Measurements from ENCODE around the gene MPO. TPM values are rescaled to one million over a fixed set of nuclear protein-coding genes. Genes with fewer than 3 reads are reported as not detected.

Gene MPO
- total RNA-seq, 1 experiment from 2014 or later: not detected

- DNase-seq (ENCODE audit: low read depth): no peak
Observed at GRCh38 chr17:58308173-58308984, 27.6 kb upstream of the MPO start.

DNA sequence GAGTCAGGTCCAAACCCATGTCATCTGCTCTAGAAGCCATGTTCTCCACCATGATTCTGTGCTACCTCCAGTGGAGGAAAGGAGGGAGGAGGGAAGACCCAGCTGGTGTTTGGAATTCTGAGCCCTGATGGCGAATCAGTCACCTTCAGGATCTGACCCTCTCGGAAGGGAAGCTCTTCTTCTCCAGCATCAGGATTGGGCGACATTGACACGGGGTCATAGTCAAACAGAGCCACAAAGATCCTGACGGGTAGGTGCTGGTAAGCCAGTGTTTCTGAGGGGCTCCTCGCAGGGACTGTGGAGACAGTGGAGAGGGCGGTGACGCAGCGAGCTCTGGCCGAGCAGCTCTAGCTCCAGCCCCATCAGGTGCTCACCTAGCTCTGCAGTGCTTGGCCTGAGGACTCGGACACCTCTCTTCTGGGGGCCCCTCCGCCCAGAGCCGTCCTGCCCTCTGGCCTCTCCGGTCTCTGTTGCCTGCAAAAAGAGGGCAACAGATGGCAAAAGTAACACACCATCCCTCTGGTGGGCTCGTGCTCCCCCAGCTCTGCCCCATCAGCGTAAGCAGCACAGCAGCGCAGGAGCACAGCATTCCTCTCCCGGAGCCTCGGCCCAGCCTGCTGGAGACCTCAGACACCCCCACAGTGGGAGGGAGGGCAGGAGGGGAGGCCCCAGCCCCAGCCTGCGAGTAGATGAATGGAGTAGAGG is 26.9 kb upstream of the MPO start:
- no peak for DNase-seq (ENCODE audit: low read depth)

DNA sequence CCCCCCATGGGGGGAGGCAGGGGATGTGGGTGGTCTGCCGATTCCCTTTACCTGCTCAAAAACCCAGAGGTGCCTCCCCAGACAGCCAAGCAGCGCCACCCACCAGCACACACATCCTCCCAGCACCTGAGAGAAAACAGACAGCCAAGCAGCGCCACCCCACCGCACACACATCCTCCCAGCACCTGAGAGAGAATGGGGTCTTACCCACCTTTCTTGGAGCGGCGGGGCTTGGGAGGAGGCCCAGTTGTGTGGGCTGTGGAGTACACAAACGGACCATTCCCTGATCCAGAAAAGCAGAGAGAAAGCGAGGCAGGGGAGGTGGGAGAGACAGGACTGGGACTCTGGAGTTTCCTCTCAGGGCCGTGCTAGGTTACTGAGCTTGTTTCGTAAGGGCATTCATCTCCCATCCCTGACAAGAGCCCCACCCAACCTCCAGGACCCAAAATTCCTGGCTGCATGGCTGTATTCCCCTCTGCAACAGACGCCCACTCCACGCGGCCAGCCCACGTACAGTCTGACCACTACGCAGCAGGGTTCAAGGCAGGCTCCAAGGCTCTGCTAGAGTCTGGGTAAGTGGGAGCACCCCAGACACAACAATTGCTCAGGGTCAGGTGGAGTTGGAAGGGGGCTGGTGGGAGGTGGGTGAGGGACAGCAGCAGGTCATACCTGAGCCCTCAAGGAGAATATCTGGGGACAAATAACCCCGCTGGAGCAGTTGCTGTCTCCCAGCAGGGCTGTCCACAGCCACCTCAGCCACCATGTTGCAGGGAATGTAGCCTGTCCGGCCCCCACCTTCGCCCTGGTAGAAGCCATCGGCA is 25.6 kb upstream of the MPO start:
- DNase-seq (ENCODE audit: low read depth): no peak

DNA sequence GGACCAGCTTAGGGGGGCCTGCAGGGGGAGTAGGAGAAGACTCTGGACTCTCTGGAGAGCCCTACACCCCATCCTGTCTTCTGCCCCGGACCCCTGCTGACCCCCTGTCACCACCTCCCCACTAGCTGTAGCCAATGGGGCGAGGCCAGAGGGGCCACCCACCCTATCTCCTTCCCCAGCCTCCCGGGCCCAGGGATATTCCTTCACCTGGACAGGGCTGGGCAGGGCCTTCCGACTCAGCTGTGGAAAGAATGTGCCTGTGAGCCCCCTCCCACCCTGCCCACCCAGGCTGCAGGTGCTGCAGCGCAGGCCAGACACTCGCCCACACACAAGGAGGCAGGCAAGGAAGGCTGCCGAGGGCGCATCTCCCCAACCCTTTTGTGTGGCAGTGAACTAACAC is 24.9 kb upstream of the MPO start:
- DNase-seq (ENCODE audit: low read depth): no peak

GRCh38 chr17:58304750-58305486 is 24.2 kb upstream of the MPO start:
- DNase-seq (ENCODE audit: low read depth): no peak

DNA sequence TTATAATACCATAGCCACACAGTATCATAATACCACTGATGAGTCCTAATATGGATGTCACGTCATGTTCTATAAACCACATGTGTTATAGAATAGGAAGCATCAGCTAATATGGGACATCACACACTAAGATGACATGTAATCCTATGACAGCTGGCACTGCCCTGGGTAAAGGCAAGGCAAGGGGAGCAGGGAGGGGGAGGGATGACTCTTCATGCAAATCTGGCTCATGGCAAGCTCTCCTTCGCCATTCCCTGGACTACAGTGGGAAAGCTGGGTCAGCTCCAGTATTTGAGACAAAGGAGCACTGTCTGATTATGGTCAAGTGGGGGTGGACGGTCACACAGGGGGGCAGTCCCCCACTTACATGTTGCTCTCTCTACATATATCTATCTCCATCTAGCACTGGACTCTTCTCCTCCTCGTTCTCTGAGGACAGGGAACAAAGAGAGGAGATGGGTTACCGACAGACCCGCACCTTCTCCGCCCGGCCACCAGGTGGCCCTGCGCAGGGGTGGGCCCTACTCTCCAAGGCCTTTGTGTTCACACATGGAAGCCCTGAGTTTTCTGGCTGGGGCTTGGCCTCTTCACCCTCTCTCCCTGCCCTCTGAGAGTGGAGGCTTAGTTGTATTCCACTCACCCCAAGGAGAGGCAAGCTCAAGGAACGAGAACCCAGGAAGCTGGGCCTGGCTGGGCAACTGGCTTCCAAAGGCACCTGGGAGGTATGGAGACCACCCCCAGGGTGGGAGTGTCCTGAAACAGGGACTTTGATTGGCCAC is 23.4 kb upstream of the MPO start:
- peak; percentile 49 for DNase-seq (ENCODE audit: low read depth)

GRCh38 chr17:58302919-58303585 is 22.3 kb upstream of the MPO start:
- DNase-seq (ENCODE audit: low read depth): no peak

GRCh38 chr17:58302171-58302918 is 21.6 kb upstream of the MPO start:
- no peak for DNase-seq (ENCODE audit: low read depth)

DNA sequence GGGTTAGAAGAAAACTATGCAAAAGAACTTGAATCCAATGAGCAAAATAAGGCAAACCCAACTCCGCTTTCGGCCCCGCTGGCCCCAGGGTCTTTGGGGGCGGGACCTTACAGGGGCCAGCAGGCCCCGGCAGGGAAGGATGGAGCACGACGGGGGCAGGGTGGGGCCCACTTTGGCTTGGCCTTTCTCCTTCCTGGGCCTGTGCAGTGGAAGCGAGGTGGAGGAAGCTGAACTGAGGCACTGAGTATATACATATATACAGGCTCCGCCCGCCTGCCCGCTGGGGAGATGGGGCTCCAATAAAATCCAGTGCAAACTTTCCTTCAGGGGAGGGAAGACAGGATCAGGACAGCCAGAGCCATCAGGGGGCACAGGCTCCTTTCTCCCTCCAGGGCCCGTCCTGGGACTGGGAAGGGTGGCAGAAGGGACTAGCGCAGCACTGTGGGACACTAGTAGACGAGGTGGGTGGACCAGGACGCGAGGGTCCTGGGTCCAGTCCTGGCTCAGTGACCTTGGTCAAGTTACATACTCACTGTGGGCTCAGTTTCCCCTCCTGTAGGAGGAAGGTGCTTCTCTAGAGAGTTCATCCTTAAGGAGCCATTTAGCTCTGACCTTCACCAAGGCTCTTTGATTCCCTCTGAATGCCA is 20.9 kb upstream of the MPO start:
- no peak for DNase-seq (ENCODE audit: low read depth)

GRCh38 chr17:58300336-58300735 is 19.6 kb upstream of the MPO start:
- no peak for DNase-seq (ENCODE audit: low read depth)

DNA sequence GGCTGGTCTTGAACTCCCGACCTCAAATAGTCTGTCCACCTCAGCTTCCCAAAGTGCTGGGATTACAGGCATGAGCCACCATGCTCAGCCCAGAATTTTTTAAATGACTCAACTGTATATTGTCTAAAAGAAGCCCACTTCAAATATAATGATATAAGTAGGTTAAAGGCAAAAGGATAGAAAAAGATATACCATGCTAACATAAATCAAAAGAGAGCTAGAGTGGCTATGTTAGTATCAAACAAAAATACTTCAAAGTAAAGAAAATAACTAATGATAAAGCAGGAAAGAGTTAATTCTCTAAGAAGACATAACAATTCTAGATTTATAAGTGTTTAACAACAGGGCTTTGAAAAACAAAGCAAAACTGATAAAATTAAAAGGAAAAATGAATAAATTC is 13.3 kb upstream of the MPO start:
- DNase-seq (ENCODE audit: low read depth): no peak

DNA sequence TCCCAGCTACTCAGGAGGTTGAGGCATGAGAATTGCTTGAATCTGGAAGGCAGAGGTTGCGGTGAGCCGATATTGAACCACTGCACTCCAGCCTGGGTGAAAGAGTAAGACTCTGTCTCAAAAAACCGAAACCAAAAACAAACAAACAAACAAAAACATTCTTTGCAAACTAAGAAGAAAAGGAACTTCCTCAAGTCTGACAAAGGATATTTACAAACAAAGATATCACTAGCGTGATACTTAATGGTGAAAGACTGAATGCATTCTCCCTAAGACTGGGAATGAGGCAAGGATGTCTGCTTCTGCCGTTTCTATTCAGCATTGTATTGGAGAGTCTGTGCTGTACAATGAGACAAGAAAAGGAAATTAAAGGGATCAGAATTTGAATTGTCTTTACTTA is 10.5 kb upstream of the MPO start:
- no peak for DNase-seq (ENCODE audit: low read depth)

DNA sequence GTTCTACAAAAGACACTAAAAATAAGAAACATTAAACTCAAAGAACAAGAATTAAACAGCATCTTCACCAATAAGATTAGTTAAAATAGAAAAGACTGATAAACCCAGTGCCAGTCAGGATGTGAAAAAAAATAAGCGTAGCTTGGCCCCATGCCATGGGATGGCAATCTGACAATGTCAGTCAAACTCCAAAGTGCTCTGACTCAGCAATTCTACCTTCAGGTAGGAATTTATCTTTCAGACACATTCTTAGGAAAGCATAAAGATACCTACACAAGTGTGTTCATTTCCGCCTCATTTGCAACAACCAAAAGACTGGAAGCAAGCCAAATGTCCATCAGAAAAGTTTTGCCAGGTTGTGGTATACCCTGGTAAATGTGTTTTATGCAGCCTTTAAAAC is 9.1 kb upstream of the MPO start:
- no peak for DNase-seq (ENCODE audit: low read depth)

DNA sequence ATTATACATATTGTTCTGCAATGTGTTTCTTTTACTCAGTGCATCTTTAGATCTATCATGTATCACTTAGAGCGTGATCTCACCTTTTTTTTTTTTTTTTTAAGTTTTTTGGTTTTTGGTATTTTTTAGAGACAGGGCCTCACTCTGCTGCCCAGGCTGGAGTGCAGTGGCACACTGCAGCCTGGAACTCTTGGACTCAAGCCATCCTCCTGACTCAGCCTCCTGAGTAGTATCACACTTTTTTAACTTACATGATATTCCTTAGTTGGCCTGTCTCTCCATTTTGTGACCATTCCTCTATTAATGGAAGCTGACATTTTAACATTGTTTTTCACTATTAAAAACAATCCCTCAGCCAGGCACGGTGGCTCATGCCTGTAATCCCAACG is 4.7 kb upstream of the MPO start:
- no peak for DNase-seq (ENCODE audit: low read depth)

DNA sequence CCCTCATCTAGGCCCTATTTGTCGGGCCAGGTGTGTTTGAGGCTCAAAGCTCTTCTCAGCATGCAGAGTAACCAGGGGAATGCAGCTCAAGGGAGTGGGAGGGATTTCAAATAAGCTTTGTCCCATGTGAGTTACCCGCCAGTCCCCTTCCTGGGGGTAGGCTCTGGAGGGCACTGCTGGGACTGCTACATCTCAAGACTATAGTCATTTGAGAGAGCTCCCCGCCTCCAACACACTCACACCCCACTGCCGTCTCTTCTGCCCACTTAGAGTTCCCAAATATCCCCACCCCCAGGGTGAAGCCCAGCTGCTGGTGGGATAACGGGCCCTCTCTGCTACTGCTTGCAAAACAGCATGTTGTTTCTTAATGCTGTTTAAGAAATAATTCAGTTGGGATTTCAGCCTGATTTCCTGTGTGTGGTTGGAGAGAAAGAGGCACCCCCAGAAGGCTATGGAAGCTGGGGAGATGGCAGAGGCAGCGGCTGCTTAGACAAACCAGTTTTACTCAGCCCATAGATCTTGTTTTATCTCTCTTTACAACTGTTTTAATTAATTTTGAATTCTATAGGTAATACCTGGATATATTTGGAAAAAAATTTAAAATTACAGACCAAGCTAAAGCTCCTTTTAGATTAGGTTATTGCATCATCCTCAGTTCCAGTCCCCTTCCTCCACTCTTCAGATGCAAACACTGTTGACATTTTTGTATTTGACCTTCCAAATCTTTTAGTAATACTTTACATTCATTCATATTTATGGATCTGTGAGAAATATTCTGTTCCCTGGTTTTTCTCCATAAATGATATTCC is 4.1 kb upstream of the MPO start:
- DNase-seq (ENCODE audit: low read depth): no peak

DNA sequence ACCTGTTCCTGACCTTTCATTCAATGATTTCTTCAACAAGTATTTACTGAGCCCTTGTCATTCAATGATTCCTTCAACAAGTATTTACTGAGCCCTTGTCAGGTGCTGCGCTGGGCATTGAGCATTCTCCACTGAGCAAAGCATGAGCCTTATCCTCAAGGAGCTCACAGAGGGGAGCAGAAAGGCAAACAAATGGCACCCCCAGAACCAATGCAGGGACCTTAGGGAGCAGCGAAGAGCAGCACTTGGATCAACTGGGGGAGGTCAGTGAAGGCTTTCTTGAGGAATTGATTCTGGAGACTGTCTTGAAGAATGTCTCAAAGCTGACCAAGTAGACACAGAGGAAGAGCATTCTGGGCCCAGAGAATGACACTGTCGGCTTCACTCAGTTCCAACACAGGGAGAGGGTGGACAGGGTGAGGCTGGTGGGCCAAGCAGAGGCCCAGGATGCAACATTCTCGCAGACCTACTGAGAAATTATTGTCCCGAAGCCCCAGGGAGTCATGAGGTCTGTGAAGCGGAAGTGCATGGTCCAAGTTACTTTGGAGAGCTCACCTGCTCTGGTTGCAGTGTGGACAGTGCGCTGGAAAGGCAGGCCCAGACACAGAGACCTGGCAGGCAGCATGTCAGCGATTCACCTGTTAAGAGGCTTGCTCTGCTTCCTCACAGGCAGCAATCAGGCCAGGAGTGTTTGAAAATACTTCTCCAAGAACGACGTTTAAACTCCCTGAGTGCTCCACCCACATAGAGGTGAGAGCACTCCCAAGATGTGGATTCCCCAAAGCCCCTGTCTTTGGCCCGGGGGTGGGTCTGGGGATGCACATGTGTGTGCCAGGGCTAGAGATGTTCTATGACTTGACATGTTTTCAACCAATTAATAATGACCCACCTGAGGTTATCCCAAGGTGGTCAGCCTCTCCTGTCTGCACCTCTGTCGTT is 3.2 kb upstream of the MPO start:
- DNase-seq (ENCODE audit: low read depth): no peak

DNA sequence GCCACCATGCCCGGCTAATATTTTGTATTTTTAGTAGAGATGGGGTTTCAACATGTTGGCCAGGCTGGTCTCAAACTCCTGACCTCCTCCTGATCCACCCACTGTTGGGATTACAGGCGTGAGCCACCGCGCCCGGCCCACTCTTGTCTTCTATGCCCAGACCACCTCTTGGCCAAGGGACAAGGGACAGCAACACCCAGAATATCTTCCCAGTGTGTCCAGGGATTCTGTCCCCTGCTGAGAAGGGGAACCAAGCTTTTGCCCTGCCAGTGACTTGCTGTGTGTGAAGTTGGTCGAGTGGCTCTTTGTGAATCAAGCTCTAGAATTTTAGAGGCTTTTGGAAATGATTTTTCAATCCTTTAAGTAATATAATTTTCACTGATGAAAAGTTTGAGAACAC is 1.7 kb upstream of the MPO start:
- no peak for DNase-seq (ENCODE audit: low read depth)
